Activated B cell treated with CpG ODN at 0.5 μM for 24 hours (primary cell): ENCODE results near the gene NPAS3. TPM values are rescaled to one million over a fixed set of nuclear protein-coding genes. Genes with fewer than 3 reads are reported as not detected.

Experiments
- ATAC-seq: fragments of 200-7000 bp; cut with Tn5 transposase; one replicate; pipeline ENCODE4 v1.10.0; 2021; ENCODE audit warnings: low read depth, mild to moderate bottlenecking, moderate library complexity
- CTCF ChIA-PET: fragments of 350-600 bp; sonication (Branson Sonifier 250); formaldehyde crosslinking; loops from one replicate; lab custom pipeline; 2021; ENCODE audit warnings: antibody characterized with exemption; lab: Charles Lee
- POLR2A ChIA-PET: fragments of 350-600 bp; sonication (Branson Sonifier 250); formaldehyde crosslinking; loops from one replicate; lab custom pipeline; 2021; ENCODE audit warnings: antibody characterized with exemption; lab: Charles Lee
- DNase-seq: peaks from one replicate; pipeline ENCODE4 v3.0.0; 2022
- H3K27ac Mint-ChIP-seq: one replicate; pipeline ENCODE4 v1.8.0; 2020; ENCODE audit warnings: mixed read lengths
- H3K27me3 Mint-ChIP-seq: one replicate; pipeline ENCODE4 v1.8.0; 2021; ENCODE audit warnings: mixed read lengths
- H3K36me3 Mint-ChIP-seq: one replicate; pipeline ENCODE4 v1.8.0; 2021; ENCODE audit warnings: low read depth, mixed read lengths
- H3K4me1 Mint-ChIP-seq: one replicate; pipeline ENCODE4 v1.8.0; 2021; ENCODE audit warnings: mixed read lengths
- H3K4me3 Mint-ChIP-seq: one replicate; pipeline ENCODE4 v1.8.0; 2020; ENCODE audit warnings: mild to moderate bottlenecking, mixed read lengths
- H3K9me3 Mint-ChIP-seq: one replicate; pipeline ENCODE4 v1.8.0; 2020; ENCODE audit warnings: mixed read lengths
- CTCF ChIP-seq: fragments of 200-600 bp; IDR thresholded peaks from one replicate; pipeline ENCODE4 v1.8.0; 2022; ENCODE audit warnings: antibody characterized with exemption, mild to moderate bottlenecking
- intact Hi-C: fragments of 100-400 bp; cut with micrococcal nuclease; formaldehyde crosslinking; loops from one replicate; pipeline ENCODE4 v1.15.1; 2024
- total RNA-seq: library from RNA; stranded (reverse); gene quantifications from 2 replicates; pipeline ENCODE4 v1.2.3, GENCODE V29; 2022

NPAS3 gene
- total RNA-seq, 1 donor from 2014 or later = not detected

DNA sequence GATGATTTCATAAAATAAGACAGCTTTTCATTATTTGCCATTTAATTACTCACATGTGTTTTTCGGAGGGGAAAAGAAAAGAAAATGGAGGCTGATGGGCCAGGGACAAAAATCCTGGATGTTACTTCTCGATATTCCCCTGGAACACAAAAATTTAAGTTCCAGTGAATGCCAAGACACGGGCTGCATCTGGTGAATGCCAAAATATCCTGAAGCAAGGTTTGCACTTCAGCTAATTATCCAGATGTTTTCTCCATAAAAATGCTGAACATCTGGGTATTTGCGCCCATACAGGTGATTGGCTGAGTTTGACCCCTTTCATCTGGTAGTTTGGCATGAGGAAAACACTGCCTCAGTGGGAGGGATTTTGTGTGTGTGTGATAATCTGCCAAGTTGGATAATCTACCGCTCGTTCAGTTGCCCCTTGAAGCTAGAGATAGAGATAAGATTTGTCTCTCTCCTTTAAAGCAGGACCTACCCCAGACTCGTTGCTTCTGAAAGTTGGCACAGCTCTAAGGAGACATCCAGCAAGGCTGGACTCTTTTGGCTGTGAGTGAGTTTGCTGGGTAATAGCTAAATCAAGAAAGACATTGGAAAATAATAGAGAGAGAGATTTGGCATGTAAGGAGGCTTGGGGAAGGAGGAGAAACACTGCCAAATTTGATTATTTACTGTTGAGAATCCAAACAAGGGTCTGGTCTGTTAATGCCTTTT lies 622.2 kb downstream of the NPAS3 start:
- TF ChIP-seq CTCF = no peak
- no peaks in the 10 kb centered on the region for H3K36me3 Mint-ChIP-seq
- no peaks in the 10 kb centered on the region for H3K4me1 Mint-ChIP-seq
- POLR2A ChIA-PET = no interaction called here
- intact Hi-C loops = no loop called here
- CTCF ChIA-PET = no interaction called here
- ATAC-seq = no peak
- no peaks in the 10 kb centered on the region for H3K9me3 Mint-ChIP-seq
- DNase-seq = no peak
- no peak overlapping the region for H3K4me3 Mint-ChIP-seq
- no peaks in the 10 kb centered on the region for H3K27me3 Mint-ChIP-seq
- H3K27ac Mint-ChIP-seq = no peak overlapping the region

GRCh38 chr14:33561488-33562175 lies 623.0 kb downstream of the NPAS3 start:
- no peaks in the 10 kb centered on the region for H3K27me3 Mint-ChIP-seq
- H3K9me3 Mint-ChIP-seq = no peaks in the 10 kb centered on the region
- DNase-seq (no peak), ATAC-seq (no peak)
- CTCF ChIA-PET = no interaction called here
- H3K4me1 Mint-ChIP-seq = no peaks in the 10 kb centered on the region
- POLR2A ChIA-PET = no interaction called here
- no peak for TF ChIP-seq CTCF
- no peak overlapping the region for H3K27ac Mint-ChIP-seq
- no peak overlapping the region for H3K4me3 Mint-ChIP-seq
- no peaks in the 10 kb centered on the region for H3K36me3 Mint-ChIP-seq
- intact Hi-C loops = no loop called here

GRCh38 chr14:33563191-33563900 lies 624.7 kb downstream of the NPAS3 start:
- no peak for ATAC-seq
- no peaks in the 10 kb centered on the region for H3K27me3 Mint-ChIP-seq
- DNase-seq = no peak
- ChIA-PET POLR2A (no interaction called here), CTCF (no interaction called here)
- intact Hi-C loops = no loop called here
- no peak overlapping the region for H3K4me3 Mint-ChIP-seq
- no peaks in the 10 kb centered on the region for H3K4me1 Mint-ChIP-seq
- H3K9me3 Mint-ChIP-seq = no peaks in the 10 kb centered on the region
- no peaks in the 10 kb centered on the region for H3K36me3 Mint-ChIP-seq
- no peak overlapping the region for H3K27ac Mint-ChIP-seq
- no peak for TF ChIP-seq CTCF

GRCh38 chr14:33563901-33564197 lies 625.2 kb downstream of the NPAS3 start:
- Mint-ChIP-seq H3K27ac (no peak overlapping the region), H3K27me3 (no peaks in the 10 kb centered on the region), H3K9me3 (no peaks in the 10 kb centered on the region), H3K4me1 (no peaks in the 10 kb centered on the region), H3K36me3 (no peaks in the 10 kb centered on the region), H3K4me3 (no peak overlapping the region)
- ChIA-PET POLR2A (no interaction called here), CTCF (no interaction called here)
- DNase-seq = no peak
- intact Hi-C loops = no loop called here
- TF ChIP-seq CTCF = no peak
- ATAC-seq = no peak
